Activated CD4-positive, alpha-beta T cell treated with anti-CD3 and anti-CD28 coated beads, Interleukin-2, Interleukin-4, amounts not matched to agents 100 ng/mL and 50 ng/mL, durations not matched to agents 16 hours and 8 hours (primary cell): ENCODE data around the gene C1QB.
A peak's percentile ranks its signal among the peaks of the same experiment; 100 is the strongest.

ENCODE experiments used
- DNase-seq: peaks from one replicate; pipeline ENCODE4 v3.0.0-alpha.2; 2020; ENCODE audit warnings: low spot score

The C1QB gene

GRCh38 chr1:22633697-22634463 is 19.2 kb upstream of the C1QB start:
- no peak for DNase-seq

- DNase-seq = no peak
Measured at GRCh38 chr1:22635436-22635835, 17.6 kb upstream of the C1QB start.

- DNase-seq = no peak
Measured at GRCh38 chr1:22636353-22636752, 16.7 kb upstream of the C1QB start, which contains the start of gene C1QA. Gene C1QA (plus strand): TSS chr1:22636628. CDS start chr1:22637617, 989 bp downstream.

GRCh38 chr1:22636927-22637326 is 16.1 kb upstream of the C1QB start:
- no peak for DNase-seq

GRCh38 chr1:22637907-22638445 is 15.1 kb upstream of the C1QB start:
- DNase-seq = no peak

- no peak for DNase-seq
Measured at GRCh38 chr1:22638476-22639234, 14.4 kb upstream of the C1QB start.

GRCh38 chr1:22639286-22639685 is 13.8 kb upstream of the C1QB start:
- DNase-seq = no peak

- DNase-seq = no peak
Measured at GRCh38 chr1:22641247-22641646, 11.8 kb upstream of the C1QB start.

GRCh38 chr1:22641906-22642636 is 11.0 kb upstream of the C1QB start:
- DNase-seq = peak; percentile 65

GRCh38 chr1:22643381-22643780 is 9.7 kb upstream of the C1QB start, which contains the start of gene C1QC:
Gene C1QC (plus strand): TSS chr1:22643633. CDS start chr1:22644024, 391 bp downstream.
- DNase-seq = no peak

- DNase-seq = no peak
Measured at GRCh38 chr1:22643928-22644327, 9.1 kb upstream of the C1QB start.

- DNase-seq = no peak
Measured at GRCh38 chr1:22645931-22646330, 7.1 kb upstream of the C1QB start.

- DNase-seq = no peak
Measured at GRCh38 chr1:22646384-22646783, 6.7 kb upstream of the C1QB start.

- no peak for DNase-seq
Measured at GRCh38 chr1:22650089-22650693, 2.8 kb upstream of the C1QB start.

GRCh38 chr1:22651941-22652856 is 837 bp upstream of the C1QB start:
- DNase-seq = no peak

GRCh38 chr1:22654692-22655091 is 1.7 kb downstream of the C1QB start:
- no peak for DNase-seq

GRCh38 chr1:22658385-22659163 is 5.5 kb downstream of the C1QB start:
- DNase-seq = no peak

- no peak for DNase-seq
Measured at GRCh38 chr1:22660716-22661241, 7.7 kb downstream of the C1QB start.

GRCh38 chr1:22661880-22662279 is 8.8 kb downstream of the C1QB start:
- DNase-seq = no peak

- DNase-seq = peak; percentile 9
Measured at GRCh38 chr1:22662318-22662717, 9.3 kb downstream of the C1QB start.
